PC-3 (cell line): Measurements from ENCODE around the gene CLDN22. TPM values are rescaled to one million over a fixed set of nuclear protein-coding genes. Genes with fewer than 3 reads are reported as not detected.

Source experiments
- ATAC-seq: fragments of 200-7000 bp; cut with Tn5 transposase; 2 replicates; pipeline ENCODE4 v1.9.1; 2020; ENCODE audit warnings: mild to moderate bottlenecking, moderate library complexity
- BruUV-seq: library from RNA; stranded (reverse); fragments of 400-500 nt; replicated peaks from 2 replicates; lab custom pipeline; 2021; lab: Mats Ljungman, UMichigan
- CTCF ChIA-PET: fragments of 300-600 bp; sonication (Branson Sonifier 250); formaldehyde crosslinking; loops from one replicate; lab custom pipeline; 2022; ENCODE audit warnings: antibody characterized with exemption; lab: Charles Lee
- POLR2A ChIA-PET: fragments of 300-600 bp; sonication (Branson Sonifier 250); formaldehyde crosslinking; loops from one replicate; lab custom pipeline; 2022; ENCODE audit warnings: antibody characterized with exemption; ENCODE audit not compliant: unreplicated experiment; lab: Charles Lee
- DNase-seq: peaks from one replicate; pipeline ENCODE4 v3.0.0-alpha.2; 2015
- H2AFZ ChIP-seq: fragments of 300-600 bp; sonication (generic); 2 replicates; pipeline ENCODE4 v1.6.0; 2016; ENCODE audit warnings: antibody characterized with exemption, low read length
- H3F3A ChIP-seq: fragments of 300-600 bp; sonication (generic); one replicate; pipeline ENCODE4 v1.6.0; 2017; ENCODE audit warnings: antibody characterized with exemption, low read length, control low read depth, mild to moderate bottlenecking; ENCODE audit not compliant: unreplicated experiment
- H3K27ac ChIP-seq: fragments of 300-600 bp; sonication (generic); 2 replicates; pipeline ENCODE4 v1.5.1; 2016; ENCODE audit warnings: mild to moderate bottlenecking, low read length
- H3K27me3 ChIP-seq: fragments of 300-600 bp; sonication (generic); 2 replicates; pipeline ENCODE4 v1.6.1; 2016; ENCODE audit warnings: low read length, mixed read lengths
- H3K36me3 ChIP-seq: fragments of 300-600 bp; sonication (generic); 2 replicates; pipeline ENCODE4 v1.6.1; 2016; ENCODE audit warnings: low read depth, mixed run types, low read length, mixed read lengths
- H3K4me1 ChIP-seq: fragments of 300-600 bp; sonication (generic); 2 replicates; pipeline ENCODE4 v1.5.1; 2016; ENCODE audit warnings: low read length; ENCODE audit not compliant: insufficient read depth
- H3K4me2 ChIP-seq: fragments of 300-600 bp; sonication (generic); 2 replicates; pipeline ENCODE4 v1.6.0; 2016; ENCODE audit warnings: low read length
- H3K4me3 ChIP-seq: fragments of 300-600 bp; sonication (generic); 2 replicates; pipeline ENCODE4 v1.5.1; 2016; ENCODE audit warnings: mild to moderate bottlenecking, low read length, mixed read lengths
- H3K79me2 ChIP-seq: fragments of 300-600 bp; sonication (generic); 2 replicates; pipeline ENCODE4 v1.6.1; 2017; ENCODE audit warnings: low read length, mixed read lengths
- H3K9ac ChIP-seq: fragments of 300-600 bp; sonication (generic); 2 replicates; pipeline ENCODE4 v1.6.0; 2016; ENCODE audit warnings: mild to moderate bottlenecking, low read length
- H3K9me2 ChIP-seq: fragments of 300-600 bp; sonication (generic); replicated peaks from 2 replicates; pipeline ENCODE4 v1.6.1; 2016; ENCODE audit warnings: mixed run types, low read length, mixed read lengths
- H3K9me3 ChIP-seq: fragments of 300-600 bp; sonication (generic); 2 replicates; pipeline ENCODE4 v1.6.1; 2016; ENCODE audit warnings: low read length, mixed read lengths
- H4K20me1 ChIP-seq: fragments of 300-600 bp; sonication (generic); 2 replicates; pipeline ENCODE4 v1.6.1; 2016; ENCODE audit warnings: low read length, mixed read lengths
- CTCF ChIP-seq: fragments of 300-600 bp; sonication (generic); conservative IDR thresholded peaks from 2 replicates; pipeline ENCODE4 v1.5.1; 2017; ENCODE audit warnings: antibody characterized with exemption, low read depth, mild to moderate bottlenecking, low read length
- EZH2 ChIP-seq: fragments of 300-600 bp; sonication (generic); IDR thresholded peaks from one replicate; pipeline ENCODE4 v1.6.1; 2017; ENCODE audit warnings: antibody characterized with exemption, mild to moderate bottlenecking, low read length; ENCODE audit not compliant: unreplicated experiment
- EZH2phosphoT487 ChIP-seq: fragments of 300-600 bp; sonication (generic); IDR thresholded peaks from 2 replicates; pipeline ENCODE4 v1.6.1; 2018; ENCODE audit warnings: mild to moderate bottlenecking, antibody characterized with exemption, low read length, borderline replicate concordance
- intact Hi-C: fragments of 100-400 bp; cut with micrococcal nuclease; formaldehyde crosslinking; loops from 2 replicates; pipeline ENCODE4 v1.9.0; 2023
- total RNA-seq: library from RNA; depleted of rRNA; stranded (reverse); fragments of >200 nt; gene quantifications from 2 replicates; pipeline ENCODE4 v1.2.3, GENCODE V29; 2014

CLDN22 gene
- total RNA-seq, 1 experiment from 2014 or later, result not detected

- Histone ChIP-seq H3K4me2 (no peak overlapping the region), H3K9me3 (no peaks in the 10 kb centered on the region), H3F3A (peaks cover 4% of the 10 kb centered on the region), H3K9me2 (no peaks in the 10 kb centered on the region), H2AFZ (no peak overlapping the region), H3K27ac (no peak overlapping the region), H3K4me1 (peaks cover 33% of the 10 kb centered on the region), H3K79me2 (no peaks in the 10 kb centered on the region), H3K4me3 (no peak overlapping the region), H3K9ac (no peak overlapping the region), H4K20me1 (no peaks in the 10 kb centered on the region), H3K36me3 (no peaks in the 10 kb centered on the region), H3K27me3 (no peaks in the 10 kb centered on the region)
- DNase-seq (no peak), ATAC-seq (no peak)
- ChIA-PET POLR2A (no interaction called here), CTCF (no interaction called here)
- TF ChIP-seq EZH2phosphoT487 (no peak), EZH2 (no peak), CTCF (no peak)
- intact Hi-C loops, result loop anchor here (5.0 kb wide), 1 partner anchor 65 kb away; no protein-coding TSS in a partner anchor
- no TSS peak for BruUV-seq
These were observed 12.4 kb upstream of the CLDN22 start for GRCh38 chr4:183332447-183332846.

GRCh38 chr4:183330841-183331240 lies 10.8 kb upstream of the CLDN22 start:
- no peak for DNase-seq
- H3K9me3 ChIP-seq, result peaks cover 3% of the 10 kb centered on the region
- BruUV-seq, result no TSS peak
- no peak for ATAC-seq
- H3K4me3 ChIP-seq, result no peak overlapping the region
- H3K79me2 ChIP-seq, result no peaks in the 10 kb centered on the region
- no peak overlapping the region for H2AFZ ChIP-seq
- no peaks in the 10 kb centered on the region for H3K9me2 ChIP-seq
- H3K36me3 ChIP-seq, result no peaks in the 10 kb centered on the region; the same call in 1 of the 2 replicates
- no peaks in the 10 kb centered on the region for H4K20me1 ChIP-seq
- H3K27ac ChIP-seq, result no peak overlapping the region
- H3K27me3 ChIP-seq, result no peaks in the 10 kb centered on the region
- intact Hi-C loops, result loop anchor here (5.0 kb wide), 1 partner anchor 66 kb away; no protein-coding TSS in a partner anchor
- H3K4me1 ChIP-seq, result peaks cover 31% of the 10 kb centered on the region
- TF ChIP-seq EZH2phosphoT487 (no peak), EZH2 (no peak), CTCF (no peak)
- CTCF ChIA-PET, result no interaction called here
- no peak overlapping the region for H3K9ac ChIP-seq
- H3K4me2 ChIP-seq, result no peak overlapping the region
- H3F3A ChIP-seq, result peaks cover 4% of the 10 kb centered on the region
- POLR2A ChIA-PET, result no interaction called here

GRCh38 chr4:183329954-183330742 lies 10.1 kb upstream of the CLDN22 start:
- DNase-seq, result no peak
- Histone ChIP-seq H3K36me3 (no peaks in the 10 kb centered on the region; the same call in 1 of the 2 replicates), H3F3A (peaks cover 3% of the 10 kb centered on the region), H3K4me2 (no peak overlapping the region), H3K9ac (no peak overlapping the region), H3K79me2 (no peaks in the 10 kb centered on the region), H4K20me1 (no peaks in the 10 kb centered on the region), H3K27ac (no peak overlapping the region), H3K27me3 (no peaks in the 10 kb centered on the region), H3K9me2 (no peaks in the 10 kb centered on the region), H2AFZ (no peak overlapping the region), H3K9me3 (peaks cover 8% of the 10 kb centered on the region), H3K4me3 (no peak overlapping the region), H3K4me1 (peaks cover 25% of the 10 kb centered on the region)
- CTCF ChIA-PET, result no interaction called here
- ATAC-seq, result no peak
- TF ChIP-seq CTCF (no peak), EZH2 (no peak), EZH2phosphoT487 (no peak)
- BruUV-seq, result no TSS peak
- POLR2A ChIA-PET, result interaction anchor here (0.6 kb wide), 1 partner anchor 729 kb away, joined by 3 read pairs; no protein-coding TSS in a partner anchor
- intact Hi-C loops, result loop anchor here (5.0 kb wide), 1 partner anchor 67 kb away; no protein-coding TSS in a partner anchor
